SK-N-SH (cell line): ENCODE results near the gene IQSEC1.

Experiments
- POLR2AphosphoS5 ChIP-seq: IDR thresholded peaks from 2 replicates; pipeline ENCODE4 v1.6.1; 2012; ENCODE audit warnings: low read depth, low read length
- RAD21 ChIP-seq: IDR thresholded peaks from 2 replicates; pipeline ENCODE4 v1.6.1; 2012; ENCODE audit warnings: mild to moderate bottlenecking, low read length
- TF ChIP-seq, protein P1 (sequence below): fragments of 200-600 bp; sonication (generic); IDR thresholded peaks from 2 replicates; pipeline ENCODE4 v1.6.1; 2017; ENCODE audit warnings: antibody characterized with exemption, mild to moderate bottlenecking, moderate library complexity

DNA sequence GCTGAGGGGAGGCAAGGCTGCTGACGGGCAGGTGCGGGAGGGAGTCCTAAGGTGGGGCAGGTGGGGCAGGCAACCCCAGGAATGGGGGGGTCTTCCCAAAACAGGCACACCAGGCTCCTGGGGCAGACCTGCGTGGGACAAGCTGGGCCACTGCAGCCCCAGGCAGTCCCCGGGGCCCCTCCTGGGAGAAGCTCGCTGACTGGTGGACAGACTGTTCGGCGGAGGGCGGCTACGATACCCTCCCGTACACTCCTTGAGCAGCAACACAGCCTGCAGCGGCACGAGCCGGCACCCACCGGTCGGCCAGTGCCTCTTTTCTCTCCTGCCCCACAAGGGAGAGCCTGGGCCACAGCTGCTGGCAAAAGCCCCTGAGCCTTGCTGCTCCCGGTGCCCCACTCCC, 165.9 kb downstream of the IQSEC1 start:
- TF ChIP-seq RAD21 (no peak), POLR2AphosphoS5 (no peak)
- TF ChIP-seq, protein P1, sequence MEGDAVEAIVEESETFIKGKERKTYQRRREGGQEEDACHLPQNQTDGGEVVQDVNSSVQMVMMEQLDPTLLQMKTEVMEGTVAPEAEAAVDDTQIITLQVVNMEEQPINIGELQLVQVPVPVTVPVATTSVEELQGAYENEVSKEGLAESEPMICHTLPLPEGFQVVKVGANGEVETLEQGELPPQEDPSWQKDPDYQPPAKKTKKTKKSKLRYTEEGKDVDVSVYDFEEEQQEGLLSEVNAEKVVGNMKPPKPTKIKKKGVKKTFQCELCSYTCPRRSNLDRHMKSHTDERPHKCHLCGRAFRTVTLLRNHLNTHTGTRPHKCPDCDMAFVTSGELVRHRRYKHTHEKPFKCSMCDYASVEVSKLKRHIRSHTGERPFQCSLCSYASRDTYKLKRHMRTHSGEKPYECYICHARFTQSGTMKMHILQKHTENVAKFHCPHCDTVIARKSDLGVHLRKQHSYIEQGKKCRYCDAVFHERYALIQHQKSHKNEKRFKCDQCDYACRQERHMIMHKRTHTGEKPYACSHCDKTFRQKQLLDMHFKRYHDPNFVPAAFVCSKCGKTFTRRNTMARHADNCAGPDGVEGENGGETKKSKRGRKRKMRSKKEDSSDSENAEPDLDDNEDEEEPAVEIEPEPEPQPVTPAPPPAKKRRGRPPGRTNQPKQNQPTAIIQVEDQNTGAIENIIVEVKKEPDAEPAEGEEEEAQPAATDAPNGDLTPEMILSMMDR, result no peak
